ENCODE data around the gene AIRE. TPM values are rescaled to one million over a fixed set of nuclear protein-coding genes. Genes with fewer than 3 reads are reported as not detected.

AIRE gene
- total and polyA plus RNA-seq, 7 donors = 0.01 to 0.19 (median 0.11) TPM; not detected in 3

DNA sequence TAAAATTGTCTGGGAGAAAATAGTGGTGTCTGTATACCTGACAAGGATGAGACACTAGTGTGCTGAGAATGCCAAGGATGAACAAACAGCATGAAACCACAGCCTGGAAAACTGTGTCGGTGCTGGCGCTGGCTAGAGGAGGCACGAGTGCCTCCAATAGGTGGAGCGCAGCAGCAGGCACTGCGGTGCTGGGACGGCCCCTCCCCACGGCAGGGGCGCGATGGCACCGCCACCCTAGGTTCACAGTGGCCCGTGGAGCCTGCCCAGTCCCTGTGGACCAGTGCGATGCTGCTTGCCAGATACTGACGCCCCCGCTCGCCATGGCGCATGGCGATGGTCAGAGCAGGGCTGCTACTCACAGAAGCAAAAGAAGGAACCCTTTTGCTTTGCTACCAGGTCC is 46.7 kb downstream of the AIRE start:
- no peak for DNase-seq
- H3K27me3 ChIP-seq (ENCODE audit: insufficient read depth in 3 of 3, low read length in 2 of 3) = no peaks in the 10 kb centered on the region
- H3K36me3 ChIP-seq (ENCODE audit: insufficient read depth in 1 of 2, low read depth in 1 of 2) = peaks cover 0 to 28% of the 10 kb centered on the region in 2 donors
- H3K27ac ChIP-seq = no peak overlapping the region
- TF ChIP-seq, protein P1, sequence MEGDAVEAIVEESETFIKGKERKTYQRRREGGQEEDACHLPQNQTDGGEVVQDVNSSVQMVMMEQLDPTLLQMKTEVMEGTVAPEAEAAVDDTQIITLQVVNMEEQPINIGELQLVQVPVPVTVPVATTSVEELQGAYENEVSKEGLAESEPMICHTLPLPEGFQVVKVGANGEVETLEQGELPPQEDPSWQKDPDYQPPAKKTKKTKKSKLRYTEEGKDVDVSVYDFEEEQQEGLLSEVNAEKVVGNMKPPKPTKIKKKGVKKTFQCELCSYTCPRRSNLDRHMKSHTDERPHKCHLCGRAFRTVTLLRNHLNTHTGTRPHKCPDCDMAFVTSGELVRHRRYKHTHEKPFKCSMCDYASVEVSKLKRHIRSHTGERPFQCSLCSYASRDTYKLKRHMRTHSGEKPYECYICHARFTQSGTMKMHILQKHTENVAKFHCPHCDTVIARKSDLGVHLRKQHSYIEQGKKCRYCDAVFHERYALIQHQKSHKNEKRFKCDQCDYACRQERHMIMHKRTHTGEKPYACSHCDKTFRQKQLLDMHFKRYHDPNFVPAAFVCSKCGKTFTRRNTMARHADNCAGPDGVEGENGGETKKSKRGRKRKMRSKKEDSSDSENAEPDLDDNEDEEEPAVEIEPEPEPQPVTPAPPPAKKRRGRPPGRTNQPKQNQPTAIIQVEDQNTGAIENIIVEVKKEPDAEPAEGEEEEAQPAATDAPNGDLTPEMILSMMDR (IDR thresholded peaks at IDR 0.05) = no peak
- 81 to 87% (median 84%) methylated on average over 17 of the region's 17 CpGs for WGBS, 3 donors
- H3K4me3 ChIP-seq = no peak overlapping the region
- no peak for ATAC-seq
- no peaks in the 10 kb centered on the region for H3K9me3 ChIP-seq
- H3K4me1 ChIP-seq = no peaks in the 10 kb centered on the region
- intact Hi-C loops (cut with DNase I) = loop anchor here in 1 of 2 donors (10.0 kb wide), 3 partner anchors 802 to 1652 kb away; partner anchors contain the start of genes COL6A1 and PKNOX1

DNA sequence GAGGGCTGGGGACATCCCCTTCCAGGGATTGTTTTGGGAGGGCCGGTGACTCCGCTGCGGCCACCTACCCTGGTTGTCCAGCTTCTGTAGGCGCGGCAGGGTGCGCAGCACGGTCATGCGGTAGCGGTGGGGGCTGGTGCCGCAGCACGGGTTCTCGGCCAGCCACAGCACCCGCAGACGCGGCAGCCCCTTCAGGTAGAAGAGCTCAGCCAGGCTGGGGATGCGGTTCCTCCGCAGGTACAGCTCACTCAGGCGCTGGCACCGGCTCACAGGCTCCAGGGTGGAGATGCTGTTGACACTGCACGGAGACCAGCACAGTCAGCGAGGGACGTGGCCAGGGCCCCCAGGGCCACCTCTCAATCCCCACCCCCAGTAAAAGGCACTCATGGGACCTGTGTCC is 47.3 kb downstream of the AIRE start:
- 96 to 98% (median 96%) methylated on average over 22 of the region's 22 CpGs for WGBS, 3 donors

DNA sequence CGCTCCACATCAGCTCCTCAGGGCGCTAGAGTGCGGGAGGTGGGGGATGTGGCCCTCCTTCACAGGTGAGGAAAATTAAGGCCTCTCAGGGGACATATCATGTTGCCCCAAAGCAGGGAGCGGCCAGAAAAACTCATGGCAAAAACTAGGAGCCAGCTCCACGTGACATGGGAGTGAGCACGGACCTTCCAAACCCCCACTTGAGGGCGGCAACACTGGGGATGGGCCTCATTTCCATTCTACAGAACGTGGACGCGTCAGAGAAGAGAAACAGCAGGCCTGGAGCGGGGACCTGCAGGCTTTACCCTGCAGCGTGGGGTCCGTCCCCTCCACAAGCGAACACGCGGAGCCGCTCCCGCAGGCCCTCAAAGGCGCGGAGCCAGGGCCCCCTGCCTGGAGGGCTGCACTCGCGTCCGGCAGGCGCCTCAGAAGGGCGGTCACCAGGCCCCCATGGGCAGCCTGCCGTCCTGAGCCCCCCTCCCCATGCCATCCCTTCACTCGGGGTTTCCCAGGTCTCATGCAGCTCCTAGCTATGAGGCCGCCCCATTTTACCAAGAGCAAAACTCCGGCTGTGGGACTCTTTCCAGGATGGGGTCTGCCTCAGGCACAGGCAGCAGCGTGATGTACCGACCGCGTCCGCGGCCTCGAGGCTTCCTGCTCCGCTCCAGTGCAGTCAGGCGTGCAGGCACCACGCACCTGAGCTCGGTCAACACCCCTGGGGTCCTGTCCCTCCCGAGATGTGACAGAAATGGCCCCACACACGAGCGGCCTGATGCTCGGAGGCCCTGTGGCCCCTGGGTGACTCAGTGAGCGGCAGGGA is 48.0 kb downstream of the AIRE start:
- DNase-seq (no peak), ATAC-seq (no peak)
- H3K36me3 ChIP-seq (ENCODE audit: insufficient read depth in 1 of 2, low read depth in 1 of 2) = peaks cover 0 to 25% of the 10 kb centered on the region in 2 donors
- TF ChIP-seq, protein P1 (IDR thresholded peaks at IDR 0.05) = no peak
- H3K4me1 ChIP-seq = peaks cover 7% of the 10 kb centered on the region
- no peak overlapping the region for H3K4me3 ChIP-seq
- H3K27ac ChIP-seq = no peak overlapping the region
- WGBS, 3 donors = 82 to 87% (median 86%) methylated on average over 44 to 45 of the region's 45 CpGs
- no peaks in the 10 kb centered on the region for H3K27me3 ChIP-seq (ENCODE audit: insufficient read depth in 3 of 3, low read length in 2 of 3)
- intact Hi-C loops (cut with DNase I) = loop anchor here in 1 of 2 donors (10.0 kb wide), 3 partner anchors 801 to 1651 kb away; partner anchors contain the start of genes COL6A1 and PKNOX1
- H3K9me3 ChIP-seq = no peaks in the 10 kb centered on the region

More for the DNA sequence above, 47.3 kb downstream of the AIRE start:
- TF ChIP-seq, protein P1 (IDR thresholded peaks at IDR 0.05) = no peak
- intact Hi-C loops (cut with DNase I) = loop anchor here in 1 of 2 donors (10.0 kb wide), 3 partner anchors 802 to 1652 kb away; partner anchors contain the start of genes COL6A1 and PKNOX1
- Histone ChIP-seq H3K9me3 (no peaks in the 10 kb centered on the region), H3K4me1 (peaks cover 3% of the 10 kb centered on the region), H3K27me3 (ENCODE audit: insufficient read depth in 3 of 3, low read length in 2 of 3) (no peaks in the 10 kb centered on the region), H3K27ac (no peak overlapping the region), H3K4me3 (no peak overlapping the region), H3K36me3 (ENCODE audit: insufficient read depth in 1 of 2, low read depth in 1 of 2) (peaks cover 0 to 25% of the 10 kb centered on the region in 2 donors)
- DNase-seq (no peak), ATAC-seq (no peak)

DNA sequence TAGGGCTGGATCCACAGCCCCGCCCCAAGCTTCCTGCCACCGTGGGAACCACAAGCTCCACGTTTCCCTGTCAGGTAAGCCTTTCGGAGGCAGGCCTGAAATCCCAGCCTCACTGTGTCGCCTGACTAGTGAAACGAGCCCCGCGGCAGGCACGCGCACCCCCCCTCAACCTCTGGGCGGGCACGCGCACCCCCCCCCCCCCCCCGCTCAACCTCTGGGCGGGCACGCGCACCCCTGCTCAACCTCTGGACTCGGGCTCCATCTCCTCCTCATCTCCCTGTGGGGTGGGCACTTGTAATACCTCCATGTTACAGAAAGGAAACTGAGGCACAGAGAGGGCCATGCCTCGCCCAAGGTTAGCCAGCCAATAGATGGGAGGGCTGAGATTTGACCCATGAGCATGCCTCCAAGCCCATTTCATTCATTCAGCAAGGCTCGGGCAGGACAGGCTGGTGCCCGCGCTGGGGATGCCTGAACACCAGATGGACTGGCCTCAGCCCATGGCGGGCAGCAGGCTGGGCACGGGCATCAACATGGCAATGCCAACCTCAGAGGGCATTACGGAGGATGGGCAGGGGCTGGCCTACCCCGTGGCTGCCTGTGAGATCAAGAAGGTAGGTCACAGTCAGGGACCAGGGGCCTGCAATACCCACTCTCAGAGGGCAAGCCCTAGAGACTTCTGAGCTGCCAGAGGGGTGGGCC is 48.8 kb downstream of the AIRE start:
- Histone ChIP-seq H3K27me3 (ENCODE audit: insufficient read depth in 3 of 3, low read length in 2 of 3) (no peaks in the 10 kb centered on the region), H3K4me3 (no peak overlapping the region), H3K9me3 (no peaks in the 10 kb centered on the region), H3K36me3 (ENCODE audit: insufficient read depth in 1 of 2, low read depth in 1 of 2) (peaks cover 0 to 25% of the 10 kb centered on the region in 2 donors), H3K4me1 (peaks cover 7% of the 10 kb centered on the region), H3K27ac (no peak overlapping the region)
- TF ChIP-seq, protein P1 (IDR thresholded peaks at IDR 0.05) = no peak
- intact Hi-C loops (cut with DNase I) = loop anchor here (5.0 to 10.0 kb wide), 5 partner anchors 32 to 1650 kb away; partner anchors contain the start of genes COL6A1 (in 1 of the 2), PFKL (in 1 of the 2), PKNOX1 (in 1 of the 2) and SUMO3 (in 1 of the 2)
- no peak for DNase-seq
- ATAC-seq = no peak
- WGBS, 3 donors = 79 to 87% (median 85%) methylated on average over 17 to 26 of the region's 26 CpGs

All from psoas muscle (tissue), 8 donors.